ENCODE measurements around the gene EXOC4. TPM values are rescaled to one million over a fixed set of nuclear protein-coding genes. Genes with fewer than 3 reads are reported as not detected.
A peak's percentile ranks its signal among the peaks of the same experiment; 100 is the strongest.

Gene EXOC4
- total RNA-seq, 4 donors from 2014 or later, result 36.9 to 78.0 (median 52.2) TPM

GRCh38 chr7:133217773-133218172 lies 35.1 kb upstream of the EXOC4 start:
- Histone ChIP-seq H3K27me3 (no peaks in the 10 kb centered on the region), H3K4me3 (no peak overlapping the region), H3K9me3 (no peaks in the 10 kb centered on the region), H3K36me3 (no peaks in the 10 kb centered on the region), H3K27ac (no peak overlapping the region), H3K4me1 (no peaks in the 10 kb centered on the region)
- DNase-seq (no peak), ATAC-seq (no peak)
- in situ Hi-C loops (cut with MboI; ENCODE audit: low sequenced_read_pairs in 4 of 4), result no loop called here
- no peak for TF ChIP-seq POLR2A (IDR thresholded peaks at IDR 0.05)
- no peak for TF ChIP-seq CTCF (IDR thresholded peaks at IDR 0.05 in 4 of 5, conservative IDR thresholded peaks at IDR 0.05 in 1 of 5)
- intact Hi-C loops (cut with DNase I; ENCODE audit: low total_unique reads), result no loop called here

- Histone ChIP-seq H3K9me3 (no peaks in the 10 kb centered on the region), H3K4me3 (no peak overlapping the region), H3K4me1 (no peaks in the 10 kb centered on the region), H3K27ac (no peak overlapping the region), H3K36me3 (no peaks in the 10 kb centered on the region), H3K27me3 (no peaks in the 10 kb centered on the region)
- no peak for TF ChIP-seq POLR2A (IDR thresholded peaks at IDR 0.05)
- TF ChIP-seq CTCF (IDR thresholded peaks at IDR 0.05 in 4 of 5, conservative IDR thresholded peaks at IDR 0.05 in 1 of 5), result peak in 4 of 5 experiments; percentile 44 to 62 (median 50)
- ATAC-seq, result peak in 1 of 2 donors; percentile 61
- peak in 1 of 2 donors; percentile 21 for DNase-seq
- in situ Hi-C loops (cut with MboI; ENCODE audit: low sequenced_read_pairs in 4 of 4), result no loop called here
- intact Hi-C loops (cut with DNase I; ENCODE audit: low total_unique reads), result no loop called here
Measured at GRCh38 chr7:133230591-133231194, 22.2 kb upstream of the EXOC4 start.

GRCh38 chr7:133233142-133233541 lies 19.7 kb upstream of the EXOC4 start:
- TF ChIP-seq CTCF (IDR thresholded peaks at IDR 0.05 in 4 of 5, conservative IDR thresholded peaks at IDR 0.05 in 1 of 5) (no peak), POLR2A (IDR thresholded peaks at IDR 0.05) (no peak)
- intact Hi-C loops (cut with DNase I; ENCODE audit: low total_unique reads) (no loop called here), in situ Hi-C loops (cut with MboI; ENCODE audit: low sequenced_read_pairs in 4 of 4) (no loop called here)
- no peaks in the 10 kb centered on the region for H3K9me3 ChIP-seq
- no peak for DNase-seq
- H3K4me3 ChIP-seq, result no peak overlapping the region
- H3K4me1 ChIP-seq, result no peaks in the 10 kb centered on the region
- no peak overlapping the region for H3K27ac ChIP-seq
- H3K27me3 ChIP-seq, result no peaks in the 10 kb centered on the region
- no peak for ATAC-seq
- H3K36me3 ChIP-seq, result no peaks in the 10 kb centered on the region

GRCh38 chr7:133234961-133235875 lies 17.7 kb upstream of the EXOC4 start:
- ATAC-seq (no peak), DNase-seq (no peak)
- H3K4me1 ChIP-seq, result no peaks in the 10 kb centered on the region
- H3K9me3 ChIP-seq, result no peaks in the 10 kb centered on the region
- intact Hi-C loops (cut with DNase I; ENCODE audit: low total_unique reads) (no loop called here), in situ Hi-C loops (cut with MboI; ENCODE audit: low sequenced_read_pairs in 4 of 4) (no loop called here)
- TF ChIP-seq POLR2A (IDR thresholded peaks at IDR 0.05) (no peak), CTCF (IDR thresholded peaks at IDR 0.05 in 4 of 5, conservative IDR thresholded peaks at IDR 0.05 in 1 of 5) (no peak)
- H3K4me3 ChIP-seq, result no peak overlapping the region
- H3K36me3 ChIP-seq, result no peaks in the 10 kb centered on the region
- no peak overlapping the region for H3K27ac ChIP-seq
- H3K27me3 ChIP-seq, result no peaks in the 10 kb centered on the region

Measured in gastrocnemius medialis (tissue), 4 donors.